ENCODE data around the gene GLCCI1.
"Not testable (repeated sequence)": the region's sequence is repeated elsewhere in the genome, so short reads cannot be mapped to it uniquely, and the experiment has no call there.

The GLCCI1 gene

DNA sequence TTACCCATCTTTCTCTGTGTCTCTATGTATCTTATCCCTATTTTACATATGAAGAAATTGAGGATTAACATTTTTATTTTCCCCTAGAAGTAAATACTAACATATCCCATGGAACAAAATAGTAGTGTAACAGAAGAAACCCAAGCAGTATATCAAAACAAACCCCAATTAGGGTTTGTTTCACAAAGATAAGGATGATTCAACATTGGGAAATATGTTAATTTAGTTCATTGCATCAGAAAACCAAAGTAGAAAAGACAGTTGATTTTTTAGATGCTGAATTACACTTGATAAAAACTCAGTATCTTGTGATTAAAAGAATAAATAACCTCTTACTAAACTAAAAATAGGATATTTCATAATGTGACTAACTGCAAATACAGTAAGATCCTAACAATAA lies 87.8 kb downstream of the GLCCI1 start:
- no peak for DNase-seq

DNA sequence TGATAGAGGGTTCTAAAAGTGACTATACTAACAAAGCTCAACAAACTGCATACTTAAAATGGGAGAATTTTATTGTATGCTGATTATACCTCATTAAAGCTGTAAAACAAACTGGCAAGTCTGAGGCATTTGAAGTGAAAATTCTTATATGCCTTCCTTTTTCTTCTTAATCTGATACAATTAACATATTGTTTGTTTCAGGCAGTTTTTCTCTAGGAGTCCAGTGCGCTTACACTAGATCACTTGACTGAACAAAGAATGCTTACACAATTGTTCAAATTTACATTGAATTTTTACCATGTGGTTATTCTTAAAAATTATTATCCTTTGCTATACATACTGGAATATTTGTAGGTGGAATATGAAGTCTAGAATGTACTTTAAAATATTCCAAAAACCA lies 89.0 kb downstream of the GLCCI1 start:
- DNase-seq = no peak

GRCh38 chr7:8058322-8058721 lies 89.7 kb downstream of the GLCCI1 start:
- DNase-seq = no peak

GRCh38 chr7:8058852-8059251 lies 90.3 kb downstream of the GLCCI1 start:
- no peak for DNase-seq

DNA sequence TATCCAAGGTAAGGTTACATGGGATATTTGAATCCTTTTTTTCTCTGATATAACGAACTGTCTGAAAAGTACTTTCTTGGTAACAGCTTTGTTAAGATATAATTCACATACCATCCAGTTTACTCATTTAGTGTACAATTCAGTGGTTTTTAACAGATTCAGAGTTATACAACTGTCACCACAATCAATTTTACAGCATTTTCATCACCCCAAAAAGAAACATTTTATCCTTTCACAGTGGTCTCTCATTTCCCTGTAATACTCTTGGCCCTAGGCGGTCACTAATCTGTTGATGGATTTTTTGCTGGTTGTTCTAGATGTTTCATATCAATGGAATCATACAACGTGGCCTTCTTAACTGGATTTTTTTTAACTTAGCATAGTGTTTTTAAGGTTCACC lies 91.6 kb downstream of the GLCCI1 start:
- no peak for DNase-seq

GRCh38 chr7:8063300-8063699 lies 94.7 kb downstream of the GLCCI1 start:
- not testable (repeated sequence) for DNase-seq

DNA sequence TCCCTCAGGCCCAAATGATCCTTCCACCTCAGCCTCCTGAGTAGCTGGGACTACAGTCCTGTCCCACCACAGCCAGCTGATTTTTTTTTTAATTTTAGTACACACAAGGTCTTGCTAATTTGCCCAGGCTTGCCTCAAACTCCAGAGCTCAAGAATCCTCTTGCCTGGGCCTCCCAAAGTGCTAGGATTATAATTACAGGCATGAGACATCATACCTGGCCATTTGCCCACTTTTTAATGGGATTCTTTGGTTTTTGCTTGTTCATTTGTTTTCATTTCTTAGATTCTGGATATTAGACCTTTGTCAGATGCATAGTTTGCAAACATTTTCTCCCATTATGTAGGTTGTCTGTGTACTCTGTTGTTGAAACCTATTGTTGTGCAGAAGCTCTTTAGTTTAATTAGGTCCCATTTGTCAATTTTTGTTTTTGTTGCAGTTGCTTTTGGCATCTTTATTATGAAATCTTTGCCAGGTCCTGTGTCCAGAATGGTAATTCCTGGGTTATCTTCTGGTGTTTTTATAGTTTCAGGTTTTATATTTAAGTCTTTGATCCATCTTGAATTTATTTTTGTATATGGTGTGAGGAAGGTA lies 95.2 kb downstream of the GLCCI1 start:
- DNase-seq = no peak

GRCh38 chr7:8064828-8065227 lies 96.2 kb downstream of the GLCCI1 start:
- no peak for DNase-seq

DNA sequence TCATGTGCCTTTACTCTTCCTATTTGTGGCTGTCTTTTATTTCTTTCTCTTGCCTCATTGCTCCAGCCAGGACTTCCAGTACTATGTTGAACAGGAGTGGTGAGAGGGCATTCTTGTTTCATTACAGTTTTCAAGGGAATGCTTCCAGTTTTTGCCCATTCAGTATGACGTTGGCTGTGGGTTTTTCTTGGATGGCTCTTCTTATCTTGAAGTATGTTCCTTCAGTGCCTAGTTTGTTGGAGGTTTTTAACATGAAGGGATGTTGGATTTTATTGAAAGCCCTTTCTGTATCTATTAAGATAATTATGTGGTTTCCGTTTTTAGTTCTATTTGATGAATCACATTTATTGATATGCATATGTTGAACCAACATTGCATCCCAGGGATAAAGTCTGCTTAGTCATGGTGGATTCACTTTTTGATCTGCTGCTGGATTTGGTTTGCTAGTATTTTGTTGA lies 96.8 kb downstream of the GLCCI1 start:
- DNase-seq = no peak

DNA sequence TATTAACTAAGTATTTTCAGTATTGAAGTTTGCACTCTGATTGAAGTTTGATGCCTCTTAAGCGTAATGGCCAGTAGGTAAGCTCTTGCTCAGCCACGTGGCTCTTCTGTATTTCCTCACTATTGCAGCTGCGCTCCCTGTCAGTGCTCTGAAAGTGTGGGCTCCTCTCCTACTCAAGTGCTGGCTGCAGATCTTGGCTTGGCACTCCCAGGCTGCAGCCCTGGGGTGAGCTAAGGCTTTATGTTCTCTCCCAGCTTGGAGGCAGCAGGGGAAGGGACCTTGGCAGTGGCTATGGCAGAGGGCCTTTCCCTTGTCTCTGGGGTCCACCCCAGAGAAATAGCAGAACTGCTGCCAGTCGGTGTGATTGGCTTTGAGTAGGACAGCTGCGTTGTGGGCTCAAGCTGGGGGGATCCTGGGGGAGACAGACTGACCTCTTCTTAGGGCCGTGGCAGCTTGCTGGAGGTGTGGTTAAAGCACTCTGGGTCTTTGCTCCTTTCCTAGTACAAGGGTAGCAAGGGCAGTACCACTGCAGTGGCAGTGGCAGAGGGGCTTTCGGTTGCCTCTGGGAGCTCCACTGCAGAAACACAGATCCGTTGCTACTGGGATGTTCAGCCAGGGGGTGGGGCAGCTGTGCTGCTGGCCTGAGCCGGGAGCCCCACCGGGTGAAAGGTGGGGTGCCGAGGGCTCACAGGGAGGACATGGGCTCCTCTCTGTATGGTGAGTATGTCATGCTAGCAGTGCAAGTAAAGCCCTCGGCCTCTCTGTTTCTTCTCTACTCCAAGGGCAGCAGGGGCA lies 100.5 kb downstream of the GLCCI1 start:
- DNase-seq = no peak

DNA sequence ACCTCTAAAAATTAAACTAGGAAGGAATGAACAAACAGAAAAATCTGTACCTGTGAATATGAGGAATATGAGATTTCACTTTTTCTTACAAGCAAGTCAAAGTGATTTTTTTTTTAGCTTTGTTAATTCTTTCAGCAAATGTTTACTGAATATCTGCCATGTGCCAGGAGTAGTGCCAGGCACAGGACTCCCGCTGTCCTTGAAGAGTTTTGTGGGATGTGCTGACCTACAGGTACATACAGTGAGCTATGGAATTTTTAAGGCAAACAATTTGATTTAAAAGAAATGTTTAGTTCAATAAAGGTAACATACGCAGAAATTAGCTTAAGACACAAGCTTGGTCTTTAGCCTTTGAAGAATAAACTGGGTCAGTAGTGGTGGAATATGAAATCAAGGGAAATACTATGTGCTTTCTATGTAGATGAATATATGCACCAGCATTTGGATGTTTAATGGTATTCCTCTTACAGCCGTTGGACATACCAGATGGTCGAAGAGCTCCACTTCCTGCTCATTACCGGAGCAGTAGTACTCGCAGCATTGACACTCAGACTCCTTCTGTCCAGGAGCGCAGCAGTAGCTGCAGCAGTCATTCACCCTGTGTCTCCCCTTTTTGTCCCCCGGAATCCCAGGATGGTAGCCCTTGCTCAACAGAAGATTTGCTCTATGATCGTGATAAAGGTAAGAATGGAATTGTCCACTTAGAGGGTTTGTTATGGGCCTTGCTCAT lies 102.0 kb downstream of the GLCCI1 start:
- DNase-seq = no peak

GRCh38 chr7:8078418-8078817 lies 109.8 kb downstream of the GLCCI1 start:
- no peak for DNase-seq

GRCh38 chr7:8082762-8083161 lies 114.2 kb downstream of the GLCCI1 start:
- DNase-seq = no peak

DNA sequence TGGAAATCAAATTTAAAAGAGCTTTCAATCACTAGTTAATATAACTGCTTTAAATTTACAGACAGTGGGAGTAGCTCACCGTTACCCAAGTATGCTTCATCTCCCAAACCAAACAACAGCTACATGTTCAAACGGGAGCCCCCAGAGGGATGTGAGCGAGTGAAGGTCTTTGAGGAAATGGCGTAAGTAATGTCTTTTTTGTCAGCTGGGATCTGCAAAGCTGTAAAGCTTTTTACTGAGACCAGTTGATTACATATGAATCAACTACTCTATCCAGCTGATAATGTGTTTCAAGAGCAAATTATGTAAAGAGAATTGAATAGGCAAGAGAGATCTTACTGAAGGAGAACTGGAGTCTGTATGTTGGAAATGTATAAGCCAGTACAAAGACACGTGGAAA lies 116.2 kb downstream of the GLCCI1 start:
- no peak for DNase-seq

DNA sequence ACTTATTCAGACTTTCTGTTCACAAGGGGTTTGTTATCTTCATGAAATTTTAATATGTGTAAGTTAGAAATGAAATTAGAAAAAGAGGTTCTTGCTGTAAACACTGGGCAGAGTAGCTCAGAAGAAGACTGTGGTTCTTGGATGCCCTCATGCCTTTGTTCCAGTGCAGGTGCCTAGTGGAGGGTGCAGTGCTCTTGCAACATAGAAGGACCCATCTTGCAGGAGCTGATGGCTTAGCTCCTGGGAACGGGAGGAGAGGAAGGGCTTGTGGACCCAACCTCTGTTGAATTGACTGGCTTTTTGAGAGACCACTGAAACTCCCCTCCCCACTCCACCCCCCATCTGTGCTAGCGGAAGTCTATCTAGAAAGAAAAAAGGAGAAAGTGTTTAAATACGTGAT lies 116.8 kb downstream of the GLCCI1 start:
- no peak for DNase-seq

DNA sequence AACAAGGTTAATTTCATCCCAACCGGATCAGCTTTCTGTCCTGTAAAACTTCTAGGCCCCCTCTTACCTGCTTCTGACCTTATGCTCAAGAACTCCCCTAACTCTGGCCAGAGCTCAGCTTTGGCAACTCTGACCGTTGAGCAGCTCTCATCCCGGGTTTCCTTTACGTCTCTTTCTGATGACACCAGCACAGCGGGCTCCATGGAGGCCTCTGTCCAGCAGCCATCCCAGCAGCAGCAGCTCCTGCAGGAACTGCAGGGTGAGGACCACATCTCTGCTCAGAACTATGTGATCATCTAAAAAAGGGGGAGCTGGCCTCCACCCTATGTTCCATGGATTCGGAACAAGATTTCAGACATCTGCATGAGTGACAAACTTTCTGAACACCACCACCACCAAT lies 117.6 kb downstream of the GLCCI1 start:
- DNase-seq = no peak

GRCh38 chr7:8089036-8089780 lies 120.6 kb downstream of the GLCCI1 start:
- no peak for DNase-seq

DNA sequence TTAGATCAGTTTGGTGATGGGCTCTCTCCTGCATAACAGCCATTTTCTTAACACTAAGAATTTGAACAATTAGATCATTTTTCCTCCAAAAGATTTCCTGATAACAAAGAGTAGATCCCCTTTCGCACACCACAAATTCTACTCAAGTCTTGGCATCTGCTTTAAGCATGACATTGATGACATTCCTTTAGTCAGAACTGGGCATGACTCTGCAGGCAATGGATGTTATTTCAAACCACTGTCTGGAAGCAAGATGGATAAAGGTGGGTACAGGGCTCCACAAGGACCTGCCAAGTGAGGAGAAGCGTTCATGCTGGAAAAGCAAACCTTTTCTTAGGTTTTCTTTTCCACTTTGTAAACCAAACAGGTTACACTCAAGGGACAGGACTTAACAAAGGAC lies 123.5 kb downstream of the GLCCI1 start:
- no peak for DNase-seq

DNA sequence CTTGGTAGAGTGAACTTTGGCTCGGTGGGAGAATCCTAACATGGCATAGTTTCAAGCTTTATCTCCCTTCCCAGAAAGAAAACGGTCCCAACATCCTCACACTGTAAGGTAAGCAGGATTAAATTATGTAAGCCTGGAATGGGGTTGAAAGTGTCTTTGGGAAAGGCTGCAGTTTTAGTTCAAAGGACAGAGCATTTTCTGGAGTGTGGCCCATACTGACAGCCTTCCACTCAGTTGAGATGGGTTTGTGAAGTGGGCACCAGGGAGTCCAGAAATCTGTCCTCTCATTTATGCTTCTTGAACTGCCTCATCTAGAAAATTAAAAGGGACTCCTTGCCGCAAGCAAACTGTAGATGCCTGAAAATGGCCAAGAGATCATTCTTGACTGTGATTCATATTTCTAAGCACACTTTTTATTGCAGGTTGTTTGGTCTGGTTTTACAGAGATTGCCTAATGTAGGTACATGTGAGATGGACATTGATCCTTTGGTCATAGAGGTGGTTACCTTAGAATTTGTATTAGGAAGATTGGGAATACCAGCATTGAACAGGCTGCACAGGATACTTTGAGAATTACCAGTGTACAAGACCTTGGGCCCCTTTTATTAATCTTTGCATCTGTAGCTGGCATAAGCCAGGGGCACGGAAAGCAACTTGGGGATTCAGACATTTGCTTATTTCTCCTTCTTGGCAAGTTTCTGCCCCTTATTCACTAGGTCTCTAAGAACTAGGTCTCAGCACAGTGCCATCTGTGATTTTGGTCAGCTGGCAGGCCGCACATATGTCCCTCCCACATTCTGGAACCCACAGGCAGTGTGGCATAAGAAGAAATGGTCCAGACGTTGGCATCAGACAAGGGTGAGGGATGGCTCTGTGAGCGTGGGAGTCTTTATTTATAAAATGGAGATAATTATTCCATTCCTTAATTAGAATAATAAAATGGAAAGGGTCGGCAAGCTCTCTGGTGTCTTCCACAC lies 125.9 kb downstream of the GLCCI1 start:
- no peak for DNase-seq

- DNase-seq = not testable (repeated sequence)
These were observed 132.7 kb downstream of the GLCCI1 start for GRCh38 chr7:8101292-8101691.

DNA sequence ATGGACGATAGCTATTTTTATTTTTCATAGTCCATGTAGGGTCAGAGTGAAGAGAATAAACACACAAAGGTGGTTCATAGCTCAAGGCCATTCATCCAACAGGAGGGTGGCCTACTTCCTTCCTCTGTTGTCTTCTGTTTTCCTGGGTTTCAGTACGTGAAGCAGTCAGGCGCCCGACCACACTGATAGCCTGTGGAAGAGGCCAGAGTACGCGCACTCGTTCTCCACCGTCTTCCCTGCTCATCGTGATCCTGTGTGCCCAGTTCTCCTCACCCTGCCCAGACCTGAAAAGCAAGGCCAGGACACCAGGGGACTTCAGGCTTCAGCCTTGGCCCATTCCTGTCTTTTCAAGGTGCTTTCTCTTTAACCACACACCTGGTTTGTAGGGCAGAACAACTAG lies 134.7 kb downstream of the GLCCI1 start:
- no peak for DNase-seq
